Upper lobe of right lung (tissue), 1 donor: Measurements from ENCODE around the gene BRD1. TPM values are rescaled to one million over a fixed set of nuclear protein-coding genes. Genes with fewer than 3 reads are reported as not detected.

ENCODE experiments used
- ATAC-seq: fragments of 200-7000 bp; cut with Tn5 transposase; one replicate; pipeline ENCODE4 v1.9.1; 2020; ENCODE audit warnings: mild to moderate bottlenecking, moderate library complexity
- DNase-seq: peaks from one replicate; pipeline ENCODE4 v3.0.0-alpha.2; 2020
- H3K27ac ChIP-seq: fragments of 200-600 bp; one replicate; pipeline ENCODE4 v1.8.0; 2022
- H3K27me3 ChIP-seq: fragments of 200-600 bp; one replicate; pipeline ENCODE4 v1.8.0; 2022; ENCODE audit warnings: mild to moderate bottlenecking
- H3K36me3 ChIP-seq: fragments of 200-600 bp; one replicate; pipeline ENCODE4 v1.8.0; 2022
- H3K4me1 ChIP-seq: fragments of 200-600 bp; one replicate; pipeline ENCODE4 v1.8.0; 2022
- H3K4me3 ChIP-seq: fragments of 200-600 bp; one replicate; pipeline ENCODE4 v1.8.0; 2022; ENCODE audit warnings: mild to moderate bottlenecking
- H3K9me3 ChIP-seq: fragments of 200-600 bp; one replicate; pipeline ENCODE4 v1.8.0; 2022
- intact Hi-C: fragments of 100-400 bp; cut with DNase I; formaldehyde crosslinking; loops from one replicate; pipeline ENCODE4 v1.11.0; 2022
- total RNA-seq: library from RNA; stranded (reverse); fragmentation: NEBNext Ultra II Directional; extraction: Animal tissue kit (Norgen Biotek cat#: 25700); gene quantifications from one replicate; pipeline ENCODE4 v1.2.1, GENCODE V29; 2021
- TF ChIP-seq, protein P1 (sequence below): fragments of 200-600 bp; IDR thresholded peaks from one replicate; pipeline ENCODE4 v1.8.0; 2022; ENCODE audit warnings: antibody characterized with exemption
- donor health status: DM: no; HTN: yes; CAD: no; lungs with severe emphysema.

Gene BRD1
- total RNA-seq, 1 donor from 2014 or later, result 39.0 TPM

DNA sequence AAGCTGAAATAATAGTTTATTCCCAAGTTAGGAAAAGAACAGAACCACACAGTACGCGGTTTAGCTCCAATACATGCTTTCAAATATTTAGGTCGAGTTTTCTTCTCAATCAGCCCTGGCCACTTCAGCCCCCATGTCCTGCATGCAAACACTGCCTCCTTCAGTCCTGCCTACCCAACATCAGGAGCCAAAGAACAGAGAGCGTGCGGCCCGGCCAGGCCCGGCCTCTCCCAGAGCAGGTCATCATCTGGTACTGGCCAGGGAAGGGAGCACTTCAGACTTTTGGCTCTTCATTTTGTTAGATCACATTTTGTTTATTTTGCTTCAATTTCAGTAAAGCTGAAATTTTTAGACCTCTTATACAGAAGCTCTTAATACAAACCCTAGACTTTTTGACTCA, 6.7 kb downstream of the BRD1 start:
- no peak for ATAC-seq
- peaks cover 31% of the 10 kb centered on the region for H3K4me1 ChIP-seq
- TF ChIP-seq, protein P1, sequence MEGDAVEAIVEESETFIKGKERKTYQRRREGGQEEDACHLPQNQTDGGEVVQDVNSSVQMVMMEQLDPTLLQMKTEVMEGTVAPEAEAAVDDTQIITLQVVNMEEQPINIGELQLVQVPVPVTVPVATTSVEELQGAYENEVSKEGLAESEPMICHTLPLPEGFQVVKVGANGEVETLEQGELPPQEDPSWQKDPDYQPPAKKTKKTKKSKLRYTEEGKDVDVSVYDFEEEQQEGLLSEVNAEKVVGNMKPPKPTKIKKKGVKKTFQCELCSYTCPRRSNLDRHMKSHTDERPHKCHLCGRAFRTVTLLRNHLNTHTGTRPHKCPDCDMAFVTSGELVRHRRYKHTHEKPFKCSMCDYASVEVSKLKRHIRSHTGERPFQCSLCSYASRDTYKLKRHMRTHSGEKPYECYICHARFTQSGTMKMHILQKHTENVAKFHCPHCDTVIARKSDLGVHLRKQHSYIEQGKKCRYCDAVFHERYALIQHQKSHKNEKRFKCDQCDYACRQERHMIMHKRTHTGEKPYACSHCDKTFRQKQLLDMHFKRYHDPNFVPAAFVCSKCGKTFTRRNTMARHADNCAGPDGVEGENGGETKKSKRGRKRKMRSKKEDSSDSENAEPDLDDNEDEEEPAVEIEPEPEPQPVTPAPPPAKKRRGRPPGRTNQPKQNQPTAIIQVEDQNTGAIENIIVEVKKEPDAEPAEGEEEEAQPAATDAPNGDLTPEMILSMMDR, result no peak
- no peak overlapping the region for H3K4me3 ChIP-seq
- H3K9me3 ChIP-seq, result no peaks in the 10 kb centered on the region
- intact Hi-C loops, result loop anchor here (10.0 kb wide), 1 partner anchor 46 kb away; no protein-coding TSS in a partner anchor
- DNase-seq, result no peak
- peaks cover 75% of the 10 kb centered on the region for H3K36me3 ChIP-seq
- no peaks in the 10 kb centered on the region for H3K27me3 ChIP-seq
- H3K27ac ChIP-seq, result no peak overlapping the region

DNA sequence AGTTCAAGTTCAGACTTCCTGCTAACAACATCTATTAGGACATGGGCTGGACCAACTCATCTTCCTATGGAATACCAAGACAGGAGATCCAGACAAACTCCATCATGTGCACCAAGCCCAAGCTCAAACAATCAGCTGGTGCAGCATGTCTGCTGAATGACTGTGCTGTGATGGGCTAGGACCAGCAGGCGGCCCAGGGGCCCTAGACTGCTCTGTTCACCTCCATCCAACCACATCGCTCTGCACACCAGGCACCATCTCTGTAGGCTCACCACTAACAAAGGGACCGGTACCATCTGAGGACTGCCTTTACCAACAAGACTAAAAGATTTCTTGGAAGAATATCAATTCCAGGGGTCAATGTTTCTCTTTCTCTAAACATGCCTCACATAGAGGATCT, 10.3 kb downstream of the BRD1 start:
- no peaks in the 10 kb centered on the region for H3K27me3 ChIP-seq
- DNase-seq (no peak), ATAC-seq (no peak)
- TF ChIP-seq, protein P1, result no peak
- H3K4me1 ChIP-seq, result peaks cover 13% of the 10 kb centered on the region
- intact Hi-C loops, result no loop called here
- H3K9me3 ChIP-seq, result no peaks in the 10 kb centered on the region
- no peak overlapping the region for H3K4me3 ChIP-seq
- peaks cover 71% of the 10 kb centered on the region for H3K36me3 ChIP-seq
- no peak overlapping the region for H3K27ac ChIP-seq

GRCh38 chr22:49815641-49816091, 12.0 kb downstream of the BRD1 start:
- Histone ChIP-seq H3K4me3 (no peak overlapping the region), H3K9me3 (no peaks in the 10 kb centered on the region), H3K27ac (no peak overlapping the region), H3K4me1 (peaks cover 10% of the 10 kb centered on the region), H3K27me3 (no peaks in the 10 kb centered on the region), H3K36me3 (peaks cover 54% of the 10 kb centered on the region)
- TF ChIP-seq, protein P1, result no peak
- ATAC-seq, result peak; percentile 33
- intact Hi-C loops, result no loop called here
- no peak for DNase-seq

DNA sequence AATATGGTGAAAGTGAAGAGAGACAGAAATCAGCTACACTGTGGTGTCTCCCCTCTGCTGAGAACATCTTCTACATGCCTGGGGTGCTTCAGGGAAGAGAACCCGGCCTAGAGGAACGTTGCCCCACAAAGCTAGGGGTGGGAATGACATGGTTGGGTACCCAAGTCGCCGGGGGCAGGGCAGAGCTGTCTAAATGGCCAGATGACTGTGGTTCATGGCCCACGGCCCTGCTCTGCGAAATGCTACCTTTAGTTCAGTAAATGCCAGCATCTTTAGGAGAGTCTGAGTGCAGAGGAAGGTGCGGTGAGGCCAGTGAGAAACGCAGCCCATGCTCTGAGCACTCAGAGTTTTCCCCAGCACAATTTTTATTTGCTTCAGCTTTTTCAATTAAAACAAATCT, 12.8 kb downstream of the BRD1 start:
- H3K36me3 ChIP-seq, result peaks cover 46% of the 10 kb centered on the region
- intact Hi-C loops, result no loop called here
- DNase-seq, result no peak
- no peaks in the 10 kb centered on the region for H3K9me3 ChIP-seq
- ATAC-seq, result no peak
- H3K27me3 ChIP-seq, result no peaks in the 10 kb centered on the region
- no peak overlapping the region for H3K27ac ChIP-seq
- H3K4me1 ChIP-seq, result peaks cover 14% of the 10 kb centered on the region
- no peak overlapping the region for H3K4me3 ChIP-seq
- TF ChIP-seq, protein P1, result no peak

DNA sequence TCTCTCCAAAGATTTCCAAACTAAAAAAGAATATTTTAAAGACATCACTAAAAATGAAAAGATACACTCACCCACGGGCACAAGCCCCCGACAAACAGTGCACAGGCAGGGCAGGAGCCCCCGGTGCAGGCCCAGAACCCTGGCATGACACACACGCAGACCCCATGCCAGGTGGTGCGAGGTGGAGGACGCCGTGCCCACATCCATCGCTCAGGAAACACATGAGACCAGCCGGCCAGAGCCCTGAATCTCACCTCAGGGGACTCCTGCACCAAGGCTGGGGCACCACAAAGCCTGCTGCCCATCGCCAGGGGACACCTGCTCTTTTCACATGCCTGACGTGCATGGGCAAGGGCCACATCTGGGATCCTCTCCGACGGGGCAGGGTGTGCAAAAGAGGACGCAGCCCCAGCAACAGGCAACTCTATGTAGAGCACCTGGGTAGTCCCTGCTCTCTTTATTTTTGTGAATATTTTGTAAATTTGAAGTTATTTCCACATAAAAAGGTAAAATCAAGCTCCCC, 13.4 kb downstream of the BRD1 start:
- intact Hi-C loops, result no loop called here
- ATAC-seq (no peak), DNase-seq (no peak)
- Histone ChIP-seq H3K9me3 (no peaks in the 10 kb centered on the region), H3K4me1 (peaks cover 14% of the 10 kb centered on the region), H3K4me3 (no peak overlapping the region), H3K27ac (no peak overlapping the region), H3K36me3 (peaks cover 39% of the 10 kb centered on the region), H3K27me3 (no peaks in the 10 kb centered on the region)
- TF ChIP-seq, protein P1, result no peak

DNA sequence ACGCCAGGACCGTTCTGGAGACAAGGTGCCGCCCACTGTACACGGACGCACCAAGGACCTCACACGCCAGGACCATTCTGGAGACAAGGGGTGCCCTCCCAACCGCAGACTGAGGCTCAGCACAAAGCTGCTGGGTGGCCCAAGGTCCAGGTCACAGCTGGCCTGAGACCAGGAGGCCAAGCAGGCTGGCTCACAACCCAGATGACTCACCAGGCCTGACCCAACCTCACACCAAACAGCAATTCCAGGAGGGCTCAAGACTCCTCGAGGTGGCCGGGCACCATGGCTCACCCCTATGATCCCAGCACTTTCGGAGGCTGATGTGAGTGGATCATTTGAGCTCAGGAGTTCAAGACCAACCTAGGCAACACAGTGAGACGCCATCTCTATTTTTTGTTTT, 14.8 kb downstream of the BRD1 start:
- Histone ChIP-seq H3K27ac (no peak overlapping the region), H3K27me3 (no peaks in the 10 kb centered on the region), H3K36me3 (peaks cover 26% of the 10 kb centered on the region), H3K4me1 (peaks cover 23% of the 10 kb centered on the region), H3K9me3 (no peaks in the 10 kb centered on the region), H3K4me3 (no peak overlapping the region)
- DNase-seq, result no peak
- ATAC-seq, result peak; percentile 20
- TF ChIP-seq, protein P1, result no peak
- intact Hi-C loops, result no loop called here
